ENCODE data around the gene EARS2.
"Not testable (repeated sequence)": the region's sequence is repeated elsewhere in the genome, so short reads cannot be mapped to it uniquely, and the experiment has no call there.

Gene EARS2

DNA sequence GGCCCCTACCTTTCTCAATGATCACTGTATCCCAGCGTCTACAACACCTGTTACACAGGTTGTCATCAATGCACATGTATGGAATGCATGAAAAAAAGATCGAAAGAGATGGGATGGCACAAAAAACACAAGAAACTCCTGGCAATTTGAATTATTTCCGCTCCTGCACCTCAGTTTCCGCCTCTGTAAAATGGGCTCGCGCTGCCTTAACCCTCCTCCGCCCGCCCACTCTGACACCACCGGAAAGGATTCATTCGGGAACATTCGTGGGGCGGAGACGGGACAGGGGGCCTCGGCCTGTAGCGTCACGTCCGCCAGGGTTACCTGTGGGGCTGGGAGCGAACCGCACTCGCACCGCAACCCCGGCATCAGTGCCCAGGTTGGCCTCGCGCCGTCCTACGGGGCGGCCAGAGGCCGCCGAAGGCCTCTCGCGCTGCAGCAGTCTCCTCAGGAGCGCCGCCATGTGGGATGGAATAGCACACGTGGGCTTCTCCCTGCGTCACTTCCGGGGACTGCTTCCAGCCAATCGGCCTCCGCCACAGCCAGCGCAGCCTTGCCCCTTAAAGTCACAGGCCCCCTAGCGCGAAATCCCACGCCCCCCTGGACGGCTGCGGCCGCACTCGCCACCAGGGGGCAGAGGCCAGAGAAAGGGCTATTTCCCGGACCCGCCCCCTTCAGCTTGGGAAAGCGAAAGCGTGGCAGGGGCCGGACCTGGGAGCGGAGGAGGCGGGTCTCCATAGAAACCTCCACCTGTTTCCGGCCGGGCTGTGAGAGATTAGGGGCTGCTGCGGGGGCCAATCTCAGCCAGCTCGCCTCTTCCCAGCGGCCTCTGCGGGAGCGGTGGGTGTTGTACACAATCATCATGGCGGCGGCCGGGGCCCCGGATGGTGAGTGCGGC lies at the start of gene EARS2, which contains the start of gene UBFD1:
Gene EARS2, minus strand, starts transcription at position 470 of the 898 bp plus-strand sequence. Its CDS starts 7 bp downstream, at position 463.
Gene UBFD1, plus strand, starts transcription at position 847 of the 898 bp plus-strand sequence. Its CDS starts 16 bp downstream, at position 863.
- DNase-seq (ENCODE audit: low read depth), result peak; percentile 89

DNA sequence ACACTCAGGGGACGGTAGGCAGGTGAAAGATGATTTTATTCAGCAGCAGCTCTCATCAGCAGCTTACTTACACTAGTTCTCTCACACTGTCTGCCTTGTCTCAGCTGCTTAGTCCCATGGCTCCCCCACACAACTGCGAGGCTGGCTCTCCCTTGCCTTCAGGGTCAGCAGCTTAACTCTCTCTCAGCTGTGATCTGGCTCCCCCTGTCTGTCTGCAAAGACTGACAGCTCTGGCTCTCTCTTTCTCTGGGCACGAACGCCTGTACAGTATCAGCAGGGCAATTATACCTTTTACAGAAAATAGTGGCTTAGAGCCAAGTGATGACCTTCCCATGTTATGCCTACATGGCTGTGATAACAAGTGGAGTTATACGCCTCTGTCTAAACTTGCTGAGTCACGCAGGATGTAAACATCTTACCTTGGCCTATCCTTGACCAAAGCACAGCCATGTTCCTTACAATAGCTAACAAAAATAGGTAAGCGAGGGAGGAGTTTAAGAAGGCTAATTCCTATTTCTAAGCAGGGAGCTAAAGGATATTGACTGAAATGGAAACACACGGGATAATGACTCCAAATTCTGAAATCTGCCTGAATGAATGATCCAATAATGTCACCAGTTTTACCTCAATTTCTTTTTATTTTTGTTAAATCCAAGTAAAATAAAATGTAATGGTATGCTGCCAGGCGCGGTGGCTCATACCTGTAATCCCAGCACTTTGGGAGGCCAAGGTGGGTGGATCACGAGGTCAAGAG lies 40.0 kb upstream of the EARS2 start:
- DNase-seq (ENCODE audit: low read depth), result no peak

DNA sequence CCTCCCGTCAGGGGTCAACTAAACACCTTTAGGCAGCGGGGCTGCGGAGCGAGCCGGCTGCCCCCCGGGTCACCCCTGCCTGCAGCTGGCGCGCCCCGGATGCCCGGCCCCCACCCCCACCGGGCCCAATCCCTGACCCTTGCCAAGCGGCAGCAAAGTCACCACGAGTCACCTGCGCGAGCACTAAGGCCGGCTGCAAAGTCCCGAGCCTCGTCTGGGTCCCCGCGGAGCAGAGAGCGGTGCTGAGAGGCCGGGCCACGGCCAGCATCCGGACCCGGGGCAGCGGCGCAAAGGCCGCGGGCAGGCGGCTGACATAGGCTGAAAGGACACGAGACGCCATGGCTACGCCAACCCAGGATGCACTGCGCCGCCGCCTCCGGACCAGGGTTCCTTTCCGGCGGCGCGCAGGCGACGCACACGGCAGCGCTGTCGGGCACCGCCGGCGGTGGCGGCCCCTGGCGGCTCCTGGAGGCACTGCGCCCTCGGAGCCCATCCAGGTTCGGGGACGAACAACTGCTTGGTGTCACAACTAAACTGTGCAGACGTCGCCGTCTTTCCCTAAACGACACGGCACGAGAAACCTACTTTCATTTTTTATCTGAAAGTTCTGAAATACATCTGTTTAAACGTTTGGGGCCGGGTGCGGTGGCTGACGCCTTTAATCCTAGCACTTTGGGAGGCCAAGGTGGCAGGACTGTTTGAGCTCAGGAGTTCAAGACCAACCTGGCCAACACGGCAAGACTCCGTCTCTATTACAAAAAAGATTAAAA lies 39.0 kb upstream of the EARS2 start, which contains the start of gene NDUFAB1:
Gene NDUFAB1, minus strand, starts transcription at position 366 of the 770 bp plus-strand sequence. Its CDS starts 26 bp downstream, at position 340.
- DNase-seq (ENCODE audit: low read depth), result peak; percentile 87

DNA sequence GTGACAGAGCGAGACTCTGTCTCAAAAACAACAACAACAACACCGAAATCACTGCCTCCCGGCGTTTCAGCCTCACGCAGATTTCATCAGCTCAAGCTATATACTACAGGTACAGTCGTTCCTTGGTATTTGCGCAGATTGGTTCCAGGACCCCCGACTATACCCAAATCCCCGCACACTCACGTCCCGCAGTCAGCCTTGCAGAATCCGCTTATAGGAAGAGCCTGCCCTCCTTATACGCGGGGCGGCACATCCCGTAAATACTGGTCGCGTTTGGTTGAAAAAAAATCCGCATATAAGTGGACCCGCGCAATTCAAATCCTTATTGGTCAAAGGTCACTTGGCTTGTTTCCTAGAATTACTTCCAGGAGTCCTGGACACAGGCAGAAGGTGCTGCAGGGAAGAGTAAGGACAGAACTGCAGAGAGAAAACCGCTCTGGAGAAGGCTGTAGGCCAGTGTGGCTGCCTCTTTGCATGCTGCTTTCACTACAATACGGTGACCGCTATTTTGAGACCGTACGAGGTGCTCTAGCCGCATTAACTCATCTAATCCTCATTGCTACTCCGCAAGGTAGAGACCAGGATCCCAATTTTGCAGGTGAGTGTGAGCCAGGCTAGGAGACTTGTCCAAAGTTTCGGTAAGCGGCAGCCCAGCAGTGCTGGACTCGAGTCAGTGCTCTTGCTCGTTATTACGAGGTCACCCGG lies 38.2 kb upstream of the EARS2 start:
- no peak for DNase-seq (ENCODE audit: low read depth)

DNA sequence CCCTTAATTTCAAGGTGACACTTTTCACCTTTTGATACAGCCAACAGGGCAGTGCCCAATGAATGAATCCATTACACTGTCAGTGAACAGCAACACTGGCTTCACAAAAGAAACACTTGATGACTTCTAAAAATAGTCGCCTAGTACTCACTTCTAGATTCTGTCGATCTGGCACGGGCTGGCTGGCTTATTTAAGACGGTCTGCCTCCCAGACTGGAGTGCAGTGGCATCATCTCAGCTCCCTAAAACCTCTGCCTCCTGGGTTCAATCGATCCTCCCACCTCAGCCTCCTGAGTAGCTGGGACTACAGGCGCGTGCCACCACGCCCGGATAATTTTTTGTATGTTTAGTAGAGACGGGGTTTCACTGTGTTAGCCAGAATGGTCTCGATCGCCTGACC lies 37.0 kb upstream of the EARS2 start:
- DNase-seq (ENCODE audit: low read depth), result no peak

DNA sequence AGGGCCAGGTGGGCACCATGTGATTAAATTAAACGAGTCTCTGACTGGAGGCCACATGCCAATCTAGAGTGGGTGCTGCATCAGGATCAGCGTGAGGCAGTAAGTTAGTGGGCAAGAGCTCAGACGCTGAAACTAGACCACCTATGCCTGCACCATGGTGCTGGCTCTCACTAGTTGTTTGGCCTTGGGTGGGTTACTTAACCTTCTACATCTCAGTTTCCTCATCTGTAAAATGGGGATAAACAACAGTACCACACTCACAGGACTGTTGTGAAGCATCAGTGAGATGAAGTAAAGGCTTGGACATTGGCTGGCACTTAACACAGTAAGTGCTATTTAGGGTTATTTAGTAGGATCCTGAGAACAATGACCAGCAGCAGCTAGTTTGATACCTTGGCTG lies 33.0 kb upstream of the EARS2 start:
- no peak for DNase-seq (ENCODE audit: low read depth)

DNA sequence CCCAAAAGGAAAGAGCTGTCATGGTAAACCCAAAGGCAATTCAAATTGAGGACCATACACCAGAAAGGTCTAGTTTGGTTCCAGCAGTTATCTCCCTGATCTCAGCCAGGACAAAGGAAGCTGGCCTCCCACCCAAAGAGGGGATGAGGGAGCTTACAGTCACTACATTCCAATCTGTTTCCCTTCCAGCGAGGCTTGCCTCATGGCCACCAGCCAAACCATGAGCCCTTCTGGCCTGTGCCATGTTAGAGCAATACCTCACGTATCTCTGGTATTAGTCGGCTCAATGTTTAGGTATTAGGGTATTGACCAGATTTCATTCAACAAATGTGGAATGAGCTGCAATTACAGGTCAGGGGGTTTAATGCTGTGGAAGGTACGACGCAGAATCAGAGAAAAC lies 30.6 kb upstream of the EARS2 start:
- no peak for DNase-seq (ENCODE audit: low read depth)

DNA sequence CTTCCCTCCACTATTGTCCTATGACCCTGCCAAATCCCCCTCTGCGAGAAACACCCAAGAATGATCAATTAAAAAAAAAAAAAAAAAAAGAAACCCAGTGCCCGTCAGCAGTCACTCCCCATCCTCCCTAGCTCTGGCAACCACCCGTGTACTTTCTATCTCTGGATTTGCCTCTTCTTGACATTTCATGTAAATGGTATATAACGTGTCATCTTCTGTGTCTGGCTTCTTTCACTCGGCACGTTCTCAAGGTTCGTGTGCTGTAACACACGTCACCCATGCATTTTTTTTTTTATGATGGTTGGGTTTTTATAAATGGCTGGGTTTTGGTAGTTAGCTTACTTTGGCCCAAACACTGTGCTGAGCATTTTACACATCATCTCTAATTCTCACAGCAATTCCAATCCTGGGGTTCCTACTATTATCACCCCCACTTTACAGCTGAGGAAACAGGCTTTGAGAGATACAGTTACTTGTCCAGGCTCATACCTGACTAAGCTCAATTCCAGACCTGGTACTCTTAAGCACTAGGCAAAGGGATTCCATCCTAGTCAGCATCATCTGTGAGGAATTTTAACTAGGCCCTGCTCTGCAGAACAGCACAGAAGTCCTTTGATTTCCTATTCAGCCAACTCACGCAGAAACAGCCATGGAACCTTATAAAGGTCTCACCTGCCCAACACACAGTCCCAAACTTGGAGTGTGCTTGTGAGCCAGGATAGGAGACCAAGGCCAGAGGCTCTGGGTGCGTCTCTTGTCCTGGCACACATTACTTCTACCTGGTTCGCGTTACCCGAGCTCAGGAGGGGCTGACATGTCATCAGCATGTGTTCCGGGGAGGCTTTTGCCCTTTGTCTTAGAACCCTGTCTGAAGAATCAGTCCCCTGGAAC lies 27.3 kb upstream of the EARS2 start:
- no peak for DNase-seq (ENCODE audit: low read depth)

DNA sequence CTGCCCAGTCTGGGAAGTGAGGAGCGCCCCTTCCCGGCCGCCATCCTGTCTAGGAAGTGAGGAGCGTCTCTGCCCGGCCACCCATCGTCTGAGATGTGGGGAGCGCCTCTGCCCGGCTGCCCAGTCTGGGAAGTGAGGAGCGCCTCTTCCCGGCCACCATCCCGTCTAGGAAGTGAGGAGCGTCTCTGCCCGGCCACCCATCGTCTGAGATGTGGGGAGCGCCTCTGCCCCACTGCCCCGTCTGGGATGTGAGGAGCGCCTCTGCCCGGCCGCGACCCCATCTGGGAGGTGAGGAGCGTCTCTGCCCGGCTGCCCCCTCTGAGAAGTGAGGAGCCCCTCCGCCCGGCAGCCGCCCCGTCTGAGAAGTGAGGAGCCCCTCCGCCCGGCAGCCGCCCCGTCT lies 26.1 kb upstream of the EARS2 start:
- not testable (repeated sequence) for DNase-seq (ENCODE audit: low read depth)

DNA sequence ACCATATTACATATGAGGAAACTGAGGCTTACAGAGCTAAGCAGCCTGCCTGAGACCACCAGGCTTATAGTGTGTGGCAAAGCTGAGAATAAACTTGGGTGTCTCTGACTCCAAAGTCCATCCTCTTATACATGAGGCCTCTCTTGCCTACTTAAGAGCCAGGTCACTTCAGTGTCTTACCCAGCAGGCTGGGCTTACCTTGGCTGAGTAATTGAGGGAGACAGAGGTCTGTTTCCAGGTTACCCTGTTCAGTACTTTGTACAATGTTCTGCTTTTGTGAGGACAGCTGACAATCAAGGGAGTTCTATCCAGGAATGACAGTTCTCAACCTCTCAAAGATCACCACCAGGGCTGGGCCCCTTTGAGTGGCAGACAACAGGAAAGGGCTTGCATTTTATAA lies 24.6 kb upstream of the EARS2 start:
- DNase-seq (ENCODE audit: low read depth), result no peak

DNA sequence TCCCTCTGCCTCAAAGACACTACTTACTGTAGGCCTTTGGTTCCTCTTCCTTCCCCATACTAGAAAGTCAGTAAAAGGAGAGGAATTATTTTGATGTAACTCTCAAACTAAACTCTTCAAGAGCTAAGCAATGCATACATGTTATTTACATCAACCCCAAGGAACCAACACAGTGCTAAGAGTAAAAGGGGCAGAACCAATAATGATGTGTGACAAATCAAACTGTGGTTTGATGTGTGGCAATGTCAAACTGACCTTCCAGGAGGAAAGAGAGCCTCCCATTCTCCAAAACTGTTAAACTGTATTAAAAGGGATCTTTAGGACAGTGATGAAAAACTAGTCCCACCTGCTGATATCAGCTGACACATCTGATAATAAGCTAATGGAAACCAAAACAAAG lies 23.2 kb upstream of the EARS2 start:
- DNase-seq (ENCODE audit: low read depth), result no peak

DNA sequence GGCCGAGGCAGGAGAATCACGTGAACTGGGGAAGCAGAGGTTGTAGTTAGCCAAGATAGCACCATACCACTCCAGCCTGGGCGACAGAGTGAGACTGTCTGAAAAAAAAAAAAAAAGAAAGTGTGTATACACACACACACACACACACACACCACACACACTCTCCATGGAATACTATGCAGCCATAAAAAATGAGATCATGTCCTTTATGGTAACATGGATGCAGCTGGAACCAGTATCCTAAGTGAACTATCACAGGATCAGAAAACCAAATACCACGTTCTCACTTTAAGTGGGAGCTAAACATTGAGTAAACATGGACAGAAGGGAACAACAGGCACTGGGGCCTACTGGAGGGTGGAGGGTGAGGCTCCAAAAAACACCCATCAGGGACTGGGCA lies 22.2 kb upstream of the EARS2 start:
- DNase-seq (ENCODE audit: low read depth), result no peak

DNA sequence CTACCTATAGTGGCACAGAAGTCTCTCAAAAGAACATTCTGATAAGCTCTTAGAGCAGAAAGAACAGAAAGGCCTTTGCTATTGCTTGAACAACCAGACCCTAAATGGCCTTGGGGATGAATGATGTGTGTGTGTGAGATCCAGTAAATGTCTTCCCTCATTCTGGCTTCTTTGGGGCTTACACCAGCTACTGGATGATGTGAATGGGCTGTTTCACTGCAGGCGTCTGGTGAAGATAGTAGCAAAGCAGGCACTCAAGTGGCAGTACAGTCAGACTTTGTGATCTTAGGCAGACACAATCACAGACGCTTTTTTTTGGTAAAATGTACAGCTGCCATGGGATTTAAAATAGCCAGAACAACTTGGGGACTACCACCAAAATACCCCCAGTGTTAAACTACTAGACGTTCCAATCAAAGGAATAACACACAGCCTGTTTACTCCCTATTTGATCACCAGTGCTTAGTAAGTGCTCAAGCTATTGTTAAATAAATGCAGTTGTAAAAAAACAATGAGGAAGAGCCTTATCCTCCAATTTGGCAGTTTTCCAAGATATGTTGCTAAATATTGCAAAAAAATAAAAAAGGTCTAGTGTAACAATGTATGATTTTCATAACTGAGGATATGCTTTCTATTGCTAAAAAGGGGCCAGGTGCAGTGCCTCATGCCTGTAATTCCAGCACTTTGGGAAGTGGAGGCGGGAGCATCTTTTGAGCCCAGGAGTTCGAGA lies 21.1 kb upstream of the EARS2 start:
- no peak for DNase-seq (ENCODE audit: low read depth)

DNA sequence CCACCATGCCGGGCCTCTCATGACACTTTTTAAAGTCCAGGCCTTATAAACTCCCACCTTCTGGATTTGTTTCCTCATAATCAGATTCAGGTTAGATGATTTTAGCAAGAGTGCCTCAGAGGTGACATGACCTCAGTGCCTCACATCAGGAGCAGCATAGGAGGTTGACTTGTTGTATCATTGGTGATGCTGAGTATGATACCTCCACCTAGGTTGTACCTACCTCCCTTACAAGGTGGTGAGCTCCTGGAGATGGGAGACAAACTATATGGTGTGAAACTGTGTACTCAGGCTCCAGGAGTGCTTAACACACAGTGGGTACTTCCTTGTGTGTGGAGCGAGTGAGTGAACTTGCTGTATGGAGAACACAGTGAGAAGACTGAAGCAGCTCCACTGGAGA lies 20.3 kb upstream of the EARS2 start:
- no peak for DNase-seq (ENCODE audit: low read depth)

DNA sequence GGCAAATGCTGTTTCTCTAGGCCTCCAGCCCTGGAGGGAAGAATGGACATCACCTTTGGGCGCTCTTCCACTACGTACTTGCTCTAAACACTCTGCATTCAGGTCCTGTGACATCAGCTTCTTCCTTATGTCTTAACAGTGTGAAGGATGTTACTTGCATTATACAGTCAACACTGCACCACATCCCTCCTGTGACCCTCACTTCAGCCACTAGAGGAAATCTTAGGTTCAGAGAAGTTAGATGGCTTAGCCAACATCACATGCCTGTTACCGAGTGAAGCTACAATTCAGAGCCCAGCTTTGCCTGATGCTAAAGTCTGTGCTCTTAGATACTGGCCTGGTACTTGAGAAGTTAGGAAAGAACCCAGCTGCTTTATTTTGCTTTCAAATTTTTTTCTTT lies 18.7 kb upstream of the EARS2 start:
- no peak for DNase-seq (ENCODE audit: low read depth)

DNA sequence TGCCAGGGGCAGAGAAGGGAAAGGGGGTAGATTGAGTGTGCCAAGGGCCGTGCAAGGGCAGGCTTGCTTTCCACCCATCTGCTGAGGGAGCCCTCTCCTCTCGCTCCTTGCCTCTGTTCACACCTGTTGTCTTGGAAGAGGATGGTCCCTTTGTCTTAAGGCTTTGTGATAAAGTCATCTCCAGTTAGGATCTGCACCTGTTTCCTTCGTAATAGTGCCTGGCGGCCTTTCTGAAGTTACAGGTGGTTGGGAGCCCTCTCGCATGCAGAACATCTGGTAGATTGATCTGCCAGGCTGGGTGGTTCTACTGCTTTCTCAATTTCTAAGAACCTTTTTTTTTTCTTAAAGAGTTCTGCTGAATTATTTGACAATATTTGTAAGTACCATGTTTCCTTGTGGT lies 16.7 kb upstream of the EARS2 start:
- DNase-seq (ENCODE audit: low read depth), result no peak

DNA sequence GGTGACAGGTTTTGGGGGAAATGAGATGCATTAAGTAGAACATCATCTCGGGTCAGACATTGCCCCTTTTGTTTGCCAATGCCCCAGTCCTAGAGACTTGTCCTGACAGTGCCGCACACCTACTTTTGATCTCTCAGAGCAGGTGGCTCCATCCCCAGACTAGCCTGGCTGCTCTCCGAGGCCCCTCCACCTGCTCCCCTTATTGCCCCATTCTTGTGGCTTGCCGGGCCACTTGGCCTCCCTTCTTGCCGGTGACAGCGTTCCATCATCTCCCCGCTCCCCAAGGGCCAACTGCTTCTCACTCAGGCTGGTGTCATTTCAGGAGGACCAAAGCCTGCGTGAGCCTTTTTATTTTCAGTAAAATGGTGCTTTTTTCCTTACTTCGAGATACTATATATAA lies 15.2 kb upstream of the EARS2 start:
- DNase-seq (ENCODE audit: low read depth), result no peak

DNA sequence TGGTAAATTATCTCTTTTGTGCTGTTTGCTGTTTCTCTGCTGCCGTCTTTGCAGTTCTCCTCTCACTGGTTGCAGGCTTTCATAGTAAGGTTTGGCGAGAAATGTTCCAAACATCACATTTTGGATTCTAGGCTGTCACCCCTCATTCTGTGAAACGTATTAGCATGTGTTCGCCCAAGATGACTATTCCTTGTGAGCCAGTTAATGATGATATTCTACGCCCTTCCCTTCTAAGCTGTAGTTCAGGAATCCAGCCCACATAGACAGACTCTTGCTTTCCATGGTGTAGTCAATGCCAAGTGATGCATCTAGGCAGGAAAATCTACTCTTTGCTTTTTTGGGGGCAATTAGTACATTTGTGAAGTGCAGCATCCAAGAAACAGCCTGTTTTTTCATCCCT lies 14.7 kb upstream of the EARS2 start:
- DNase-seq (ENCODE audit: low read depth), result no peak

DNA sequence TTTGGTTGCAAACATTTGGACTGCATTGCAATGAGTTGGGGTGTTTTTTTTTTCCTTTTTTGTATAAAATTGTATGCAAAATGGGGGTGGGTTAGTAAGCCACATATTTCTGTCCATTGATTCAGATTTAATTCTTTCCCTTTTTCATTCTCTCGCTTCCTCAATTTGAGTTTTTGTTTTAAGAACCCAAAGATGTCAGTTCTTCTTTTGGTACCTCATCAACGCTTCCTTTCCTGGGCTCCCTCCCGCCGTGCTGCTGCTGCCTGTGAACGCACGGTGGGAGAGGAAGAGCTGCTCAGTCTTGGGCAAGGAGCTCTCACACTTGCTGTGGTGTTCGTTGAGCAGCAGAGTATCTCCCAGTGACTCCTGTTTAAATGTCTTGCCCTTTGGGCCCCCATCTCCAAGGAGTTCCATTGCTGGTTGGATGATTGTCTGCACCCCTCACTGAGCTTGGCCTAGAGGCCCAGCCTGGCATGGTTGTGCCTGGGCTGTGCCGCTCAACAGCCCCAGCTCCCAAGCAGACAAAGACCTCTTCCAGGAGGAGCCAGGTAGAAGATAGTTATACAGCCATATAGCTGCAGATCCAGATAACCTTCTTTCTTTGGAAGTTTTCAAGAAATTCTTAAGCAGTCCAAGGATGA lies 14.0 kb upstream of the EARS2 start:
- DNase-seq (ENCODE audit: low read depth), result no peak
